Frontal cortex (tissue), 4 donors: Measurements from ENCODE around the gene NKX1-1. TPM values are rescaled to one million over a fixed set of nuclear protein-coding genes. Genes with fewer than 3 reads are reported as not detected.
"Not testable (repeated sequence)": the region's sequence is repeated elsewhere in the genome, so short reads cannot be mapped to it uniquely, and the experiment has no call there.

Experiments used
- DNase-seq, 2 donors: peaks; one replicate each; pipeline ENCODE4 v3.0.0; 2012; ENCODE audit warnings: low spot score in 2 of 2
- FAIRE-seq: peaks from 2 replicates; lab custom pipeline; 2012; peaks lifted over from hg19 to GRCh38; lab: Jason Lieb, UNC
- total RNA-seq: library from RNA; depleted of rRNA; stranded (reverse); fragments of >200 nt; gene quantifications from one replicate; pipeline ENCODE4 v1.2.3, GENCODE V29; 2014
- donor health status: control.
- donor health status: control.
- donor health status: control.

The NKX1-1 gene
- total RNA-seq, 1 donor from 2014 or later, result not detected

GRCh38 chr4:1395389-1395820 lies 10.8 kb downstream of the NKX1-1 start:
- DNase-seq, FAIRE-seq: not testable (repeated sequence)

- FAIRE-seq, DNase-seq: not testable (repeated sequence)
Observed at GRCh38 chr4:1394554-1395388, 11.5 kb downstream of the NKX1-1 start.

GRCh38 chr4:1393866-1394265 lies 12.4 kb downstream of the NKX1-1 start:
- FAIRE-seq (no peak), DNase-seq (no peak)

- not testable (repeated sequence) for FAIRE-seq, DNase-seq
Observed at GRCh38 chr4:1393363-1393762, 12.9 kb downstream of the NKX1-1 start.

- no peak for FAIRE-seq
- no peak for DNase-seq
Observed at GRCh38 chr4:1385373-1386340, 20.6 kb downstream of the NKX1-1 start.

- DNase-seq, result no peak
- FAIRE-seq, result no peak
Observed at GRCh38 chr4:1384675-1385372, 21.4 kb downstream of the NKX1-1 start.

GRCh38 chr4:1383728-1384591 lies 22.3 kb downstream of the NKX1-1 start:
- DNase-seq (no peak), FAIRE-seq (no peak)

- FAIRE-seq, result no peak
- DNase-seq, result no peak
Observed at GRCh38 chr4:1382776-1383727, 23.2 kb downstream of the NKX1-1 start.

GRCh38 chr4:1381944-1382541 lies 24.2 kb downstream of the NKX1-1 start:
- DNase-seq (no peak), FAIRE-seq (no peak)

- FAIRE-seq (no peak), DNase-seq (no peak)
Observed at GRCh38 chr4:1381181-1381621, 25.0 kb downstream of the NKX1-1 start.

GRCh38 chr4:1380368-1381151 lies 25.7 kb downstream of the NKX1-1 start:
- DNase-seq, result no peak
- no peak for FAIRE-seq

- DNase-seq, result no peak
- no peak for FAIRE-seq
Observed at GRCh38 chr4:1379801-1380331, 26.4 kb downstream of the NKX1-1 start.

GRCh38 chr4:1379351-1379781 lies 26.9 kb downstream of the NKX1-1 start:
- FAIRE-seq (no peak), DNase-seq (no peak)

- FAIRE-seq (no peak), DNase-seq (no peak)
Observed at GRCh38 chr4:1378559-1379231, 27.5 kb downstream of the NKX1-1 start.

- no peak for DNase-seq
Observed at GRCh38 chr4:1377606-1378261, 28.5 kb downstream of the NKX1-1 start.

More at GRCh38 chr4:1377606-1378261, 28.5 kb downstream of the NKX1-1 start:
- no peak for FAIRE-seq
